Prostate gland (tissue), 2 donors: ENCODE data around the gene SLC22A4. TPM values are rescaled to one million over a fixed set of nuclear protein-coding genes. Genes with fewer than 3 reads are reported as not detected.

Source experiments
- DNase-seq: peaks from one replicate; pipeline ENCODE4 v3.0.0-alpha.2; 2019; ENCODE audit warnings: low spot score
- H3K27ac ChIP-seq, 2 donors: fragments of 200-600 bp; sonication (generic); 2 replicates each; pipeline ENCODE4 v1.5.1; 2017 to 2019
- H3K27me3 ChIP-seq: fragments of 200-600 bp; sonication (generic); replicated peaks from 2 replicates; pipeline ENCODE4 v1.5.1; 2019; ENCODE audit not compliant: insufficient read depth
- H3K36me3 ChIP-seq, 2 donors: fragments of 200-600 bp; sonication (generic); 1 replicate in 1 of 2; 2 replicates in 1 of 2; pipeline versions ENCODE4 v1.5.1 to v1.8.1; 2017 to 2019
- H3K4me1 ChIP-seq: fragments of 200-600 bp; sonication (generic); replicated peaks from 2 replicates; pipeline ENCODE4 v1.5.1; 2019
- H3K4me3 ChIP-seq, 2 donors: fragments of 200-600 bp; sonication (generic); 2 replicates each; pipeline ENCODE4 v1.5.1; 2017 to 2019
- H3K9me3 ChIP-seq: fragments of 200-600 bp; sonication (generic); 2 replicates; pipeline ENCODE4 v1.5.1; 2017
- CTCF ChIP-seq, 4 experiments: fragments of 200-600 bp in 2 of 4; fragments of 450-650 bp in 2 of 4; sonication (generic) in 2 of 4; IDR thresholded peaks; 1 replicate in 3 of 4; 2 replicates in 1 of 4; pipeline ENCODE4 v1.5.1; 2016 to 2019; ENCODE audit warnings: antibody characterized with exemption in 4 of 4, mild to moderate bottlenecking in 2 of 4, moderate library complexity in 2 of 4
- POLR2A ChIP-seq: fragments of 450-650 bp; IDR thresholded peaks from one replicate; pipeline ENCODE4 v1.6.1; 2016; ENCODE audit warnings: antibody characterized with exemption, mild to moderate bottlenecking
- POLR2AphosphoS5 ChIP-seq: sonication (generic); formaldehyde crosslinking; IDR thresholded peaks from one replicate; pipeline ENCODE4 v1.6.1; 2017; ENCODE audit warnings: antibody characterized with exemption
- WGBS: methylation state at CpG from one replicate; pipeline ENCODE4 v1.1.5; 2018; 5-methylcytosine and 5-hydroxymethylcytosine counted together
- intact Hi-C: fragments of 100-400 bp; cut with DNase I; formaldehyde crosslinking; loops from one replicate; pipeline ENCODE4 v1.14.2; 2022
- total RNA-seq, 2 donors: library from RNA; depleted of rRNA; stranded (reverse); fragments of >200 nt; gene quantifications; one replicate each; pipeline ENCODE4 v1.1.0, GENCODE V29; 2016

SLC22A4 gene
- total RNA-seq, 2 donors from 2014 or later, result 5.5 to 8.2 TPM

DNA sequence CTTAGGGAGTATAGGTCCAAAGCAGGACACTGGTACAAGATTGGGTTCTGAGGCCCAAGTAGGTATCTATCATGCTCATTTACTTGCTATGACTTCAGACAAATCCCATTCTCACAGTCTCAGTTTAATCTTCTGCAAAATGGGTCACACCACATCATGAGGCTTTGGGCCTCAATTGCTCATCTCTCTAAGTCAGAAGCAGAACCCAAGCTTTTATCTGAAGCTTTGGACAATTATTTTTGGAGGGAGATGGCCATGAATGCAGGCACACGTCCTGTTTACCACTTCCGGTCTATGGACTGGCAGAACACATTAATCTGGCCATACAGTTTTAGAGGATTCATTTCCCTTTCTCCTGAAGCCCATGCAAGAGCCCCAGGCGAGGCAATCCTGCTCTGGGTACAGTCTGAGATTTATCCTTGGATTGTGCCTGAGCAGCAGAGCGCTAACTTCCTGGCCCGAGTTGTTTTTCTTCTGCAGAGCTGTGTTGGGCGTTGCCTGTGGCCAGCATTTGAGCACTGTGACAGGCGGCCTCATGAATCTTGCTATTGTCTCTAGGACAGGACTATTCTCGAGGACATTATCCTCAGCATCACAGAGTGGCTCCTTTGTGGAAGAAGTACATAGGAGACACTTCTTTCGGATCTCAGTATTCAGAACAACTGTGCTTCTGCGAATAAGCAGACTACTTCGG, 16.1 kb downstream of the SLC22A4 start:
- WGBS, result 72% methylated on average over 11 of the region's 11 CpGs
- H3K27me3 ChIP-seq, result no peaks in the 10 kb centered on the region
- H3K4me3 ChIP-seq, result no peak overlapping the region
- H3K27ac ChIP-seq, result no peak overlapping the region
- H3K36me3 ChIP-seq, result no peaks in the 10 kb centered on the region
- no peaks in the 10 kb centered on the region for H3K9me3 ChIP-seq
- DNase-seq, result no peak
- intact Hi-C loops, result no loop called here
- TF ChIP-seq POLR2AphosphoS5, result no peak
- H3K4me1 ChIP-seq, result no peaks in the 10 kb centered on the region

GRCh38 chr5:132313366-132313765, 19.2 kb downstream of the SLC22A4 start:
- no peaks in the 10 kb centered on the region for H3K36me3 ChIP-seq
- no peak overlapping the region for H3K27ac ChIP-seq
- H3K9me3 ChIP-seq, result no peaks in the 10 kb centered on the region
- H3K4me3 ChIP-seq, result no peak overlapping the region
- no peaks in the 10 kb centered on the region for H3K27me3 ChIP-seq
- DNase-seq, result no peak
- intact Hi-C loops, result no loop called here
- TF ChIP-seq POLR2A, result no peak
- TF ChIP-seq POLR2AphosphoS5, result no peak
- no peak for TF ChIP-seq CTCF (IDR thresholded peaks at IDR 0.05)
- H3K4me1 ChIP-seq, result no peaks in the 10 kb centered on the region
- WGBS, result 87% methylated on average over 4 of the region's 4 CpGs

GRCh38 chr5:132313961-132314432, 19.8 kb downstream of the SLC22A4 start:
- TF ChIP-seq POLR2A, result no peak
- Histone ChIP-seq H3K27me3 (no peaks in the 10 kb centered on the region), H3K4me1 (no peaks in the 10 kb centered on the region), H3K9me3 (no peaks in the 10 kb centered on the region), H3K36me3 (no peaks in the 10 kb centered on the region), H3K4me3 (no peak overlapping the region), H3K27ac (no peak overlapping the region)
- intact Hi-C loops, result no loop called here
- DNase-seq, result no peak
- WGBS, result 86% methylated on average over 2 of the region's 2 CpGs

GRCh38 chr5:132315529-132316067, 21.4 kb downstream of the SLC22A4 start:
- intact Hi-C loops, result no loop called here
- H3K4me3 ChIP-seq, result no peak overlapping the region
- 79% methylated on average over 5 of the region's 5 CpGs for WGBS
- no peak overlapping the region for H3K27ac ChIP-seq
- DNase-seq, result no peak
- no peak for TF ChIP-seq CTCF (IDR thresholded peaks at IDR 0.05)
- no peak for TF ChIP-seq POLR2A
- TF ChIP-seq POLR2AphosphoS5, result no peak
- H3K36me3 ChIP-seq, result no peaks in the 10 kb centered on the region
- no peaks in the 10 kb centered on the region for H3K9me3 ChIP-seq
- H3K4me1 ChIP-seq, result no peaks in the 10 kb centered on the region
- H3K27me3 ChIP-seq, result no peaks in the 10 kb centered on the region

- Histone ChIP-seq H3K27ac (no peak overlapping the region), H3K36me3 (no peaks in the 10 kb centered on the region), H3K27me3 (no peaks in the 10 kb centered on the region), H3K4me3 (no peak overlapping the region), H3K4me1 (no peaks in the 10 kb centered on the region), H3K9me3 (no peaks in the 10 kb centered on the region)
- TF ChIP-seq POLR2AphosphoS5, result no peak
- no peak for TF ChIP-seq POLR2A
- TF ChIP-seq CTCF (IDR thresholded peaks at IDR 0.05), result no peak
- DNase-seq, result no peak
- 100% methylated on average over 1 of the region's 1 CpG for WGBS
- intact Hi-C loops, result no loop called here
Observed at GRCh38 chr5:132319975-132320374, 25.8 kb downstream of the SLC22A4 start.
